Spinal cord (tissue), 10 donors: ENCODE measurements around the gene ACTR5. TPM values are rescaled to one million over a fixed set of nuclear protein-coding genes. Genes with fewer than 3 reads are reported as not detected.

Source experiments
- DNase-seq, 6 donors: peaks; one replicate each; pipeline versions ENCODE4 v3.0.0 to v3.0.0-alpha.2; 2013 to 2015; ENCODE audit warnings: low spot score in 6 of 6, low read depth in 4 of 6
- H3K27ac ChIP-seq: one replicate; pipeline ENCODE4 v1.5.1; 2013; ENCODE audit warnings: low read depth, low read length, control low read depth
- H3K27me3 ChIP-seq: one replicate; pipeline ENCODE4 v1.6.1; 2013; ENCODE audit warnings: low read length; ENCODE audit not compliant: control insufficient read depth, insufficient read depth
- H3K36me3 ChIP-seq: one replicate; pipeline ENCODE4 v1.6.1; 2013; ENCODE audit warnings: low read length; ENCODE audit not compliant: control insufficient read depth, insufficient read depth
- H3K4me1 ChIP-seq: one replicate; pipeline ENCODE4 v1.6.1; 2013; ENCODE audit warnings: low read length; ENCODE audit not compliant: control insufficient read depth, insufficient read depth
- H3K4me3 ChIP-seq: one replicate; pipeline ENCODE4 v1.5.1; 2013; ENCODE audit warnings: low read depth, low read length, control low read depth
- H3K9me3 ChIP-seq: one replicate; pipeline ENCODE4 v1.6.1; 2013; ENCODE audit warnings: low read length; ENCODE audit not compliant: control insufficient read depth, insufficient read depth
- WGBS: methylation state at CpG from one replicate; pipeline ENCODE4 v1.1.5; 2013; ENCODE audit warnings: missing lambda C conversion rate; ENCODE audit not compliant: insufficient coverage; 5-methylcytosine and 5-hydroxymethylcytosine counted together
- polyA plus RNA-seq, 2 donors: library from polyadenylated mRNA; unstranded; fragments of 120-200 nt; gene quantifications; one replicate each; pipeline ENCODE4 v1.2.1, GENCODE V29; 2013; ENCODE audit not compliant: insufficient read length in 2 of 2
- total RNA-seq, 2 donors: library from RNA; depleted of rRNA in 1 of 2; stranded (reverse); fragments of 120-200 nt in 1 of 2; fragments of >200 nt in 1 of 2; gene quantifications; one replicate each; pipeline versions ENCODE4 v1.2.3 to v1.2.4, GENCODE V29; 2013 to 2014
- donor health status: healthy.

The ACTR5 gene
- total and polyA plus RNA-seq, 4 donors, result 7.1 to 10.9 (median 8.9) TPM

DNA sequence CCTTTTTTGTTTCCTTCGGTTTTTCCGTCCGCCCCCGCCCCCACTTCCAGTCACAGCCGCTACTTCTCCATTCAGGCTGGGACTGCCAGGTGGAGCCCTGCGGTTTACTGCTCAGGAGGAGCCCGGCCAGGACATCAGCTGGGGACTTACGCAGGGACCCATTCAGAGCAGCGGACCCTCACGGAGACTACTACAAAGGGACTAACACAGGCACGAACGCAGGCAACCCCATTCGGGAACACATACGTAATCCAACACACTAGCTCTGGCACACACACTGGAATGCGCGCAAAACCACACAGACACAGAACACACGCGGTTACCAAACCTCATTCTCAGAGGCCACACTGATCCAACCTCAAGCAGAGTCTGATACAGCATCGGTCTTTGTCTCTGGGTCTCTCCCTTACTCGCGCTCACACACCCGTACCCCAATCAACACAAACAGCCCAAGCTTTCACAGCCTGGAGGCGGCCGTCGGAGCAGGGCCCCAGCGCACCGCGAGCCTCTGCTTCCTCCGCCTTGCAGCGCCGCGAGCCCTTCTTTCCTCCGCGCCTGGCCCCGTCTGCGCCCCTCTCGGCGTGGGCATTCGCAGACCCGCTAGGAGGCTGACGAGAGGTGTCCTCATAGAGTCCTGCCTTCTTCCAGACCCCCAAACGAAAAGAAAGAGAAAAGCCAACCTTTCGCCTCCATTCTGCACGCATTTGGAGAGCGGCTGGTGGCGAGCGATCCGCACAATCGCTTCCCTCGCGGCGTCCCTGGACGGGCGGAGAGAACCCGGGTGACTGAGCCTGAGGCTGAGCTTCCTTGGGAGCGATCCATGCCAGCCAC lies 25.0 kb upstream of the ACTR5 start:
- peak overlapping the region; percentile 61 for H3K27ac ChIP-seq
- peaks cover 99% of the 10 kb centered on the region for H3K27me3 ChIP-seq

DNA sequence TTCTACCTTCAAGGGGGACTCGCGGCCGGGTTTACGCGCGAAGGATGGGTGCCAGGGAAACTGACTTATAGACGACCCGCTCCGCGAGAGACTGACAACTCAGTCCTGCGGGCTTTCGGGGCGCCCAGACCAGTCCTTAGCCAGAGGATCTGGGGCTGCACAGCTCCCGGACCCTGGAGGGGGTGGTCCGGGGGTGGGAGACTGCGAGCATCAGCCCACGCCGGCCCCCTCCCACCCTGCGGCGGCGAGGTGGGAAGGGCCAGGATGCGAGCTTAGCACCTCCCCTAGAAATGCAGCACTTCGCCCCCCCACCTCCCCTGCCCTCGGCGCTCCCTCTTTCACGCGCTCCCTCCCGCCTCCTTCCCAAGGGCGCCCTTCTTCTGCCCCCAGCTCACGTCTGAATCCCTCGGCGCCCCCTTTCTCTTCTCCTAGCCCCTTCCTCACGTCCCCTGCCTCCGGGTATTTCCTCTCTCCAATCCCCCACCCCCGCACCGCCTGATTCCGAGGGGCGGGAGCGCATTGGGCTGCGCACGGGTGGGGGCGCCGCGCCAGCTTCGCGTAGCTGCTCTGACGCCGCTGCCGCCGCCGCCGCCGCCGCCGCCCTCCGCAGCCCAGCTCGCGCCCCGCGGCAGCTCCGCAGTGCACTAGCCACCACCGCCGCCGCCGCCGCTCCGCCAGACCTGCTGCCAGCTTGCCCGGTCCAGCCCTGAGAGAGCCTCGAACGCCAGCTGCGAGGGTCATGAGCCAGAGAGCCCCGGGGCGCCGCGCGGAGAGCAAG lies 24.2 kb upstream of the ACTR5 start, which contains the start of gene SLC32A1:
Gene SLC32A1 (plus strand): TSS at position 639 of the 778 bp plus-strand sequence. CDS start 239 bp downstream, outside the sequence.
- WGBS, result 0% methylated on average over 73 of the region's 76 CpGs
- peak in 2 of 6 donors; percentile 81 to 95 for DNase-seq
- H3K27me3 ChIP-seq, result peaks cover 100% of the 10 kb centered on the region

More for the DNA sequence above, 25.0 kb upstream of the ACTR5 start:
- H3K36me3 ChIP-seq, result peaks cover 4% of the 10 kb centered on the region
- under 1% methylated on average over 56 of the region's 56 CpGs for WGBS
- peak in 2 of 6 donors; percentile 40 to 77 for DNase-seq
- peaks cover 63% of the 10 kb centered on the region for H3K4me1 ChIP-seq
- no peaks in the 10 kb centered on the region for H3K9me3 ChIP-seq
- H3K4me3 ChIP-seq, result peak overlapping the region; percentile 26

DNA sequence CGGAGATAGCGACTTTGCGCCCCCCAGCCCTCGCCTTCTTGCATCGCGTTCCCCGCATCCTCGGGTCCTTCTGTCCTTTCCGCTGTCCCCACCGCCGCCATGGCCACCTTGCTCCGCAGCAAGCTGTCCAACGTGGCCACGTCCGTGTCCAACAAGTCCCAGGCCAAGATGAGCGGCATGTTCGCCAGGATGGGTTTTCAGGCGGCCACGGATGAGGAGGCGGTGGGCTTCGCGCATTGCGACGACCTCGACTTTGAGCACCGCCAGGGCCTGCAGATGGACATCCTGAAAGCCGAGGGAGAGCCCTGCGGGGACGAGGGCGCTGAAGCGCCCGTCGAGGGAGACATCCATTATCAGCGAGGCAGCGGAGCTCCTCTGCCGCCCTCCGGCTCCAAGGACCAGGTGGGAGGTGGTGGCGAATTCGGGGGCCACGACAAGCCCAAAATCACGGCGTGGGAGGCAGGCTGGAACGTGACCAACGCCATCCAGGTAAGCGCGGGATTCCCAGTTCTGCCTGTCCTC lies 23.6 kb upstream of the ACTR5 start:
- peaks cover 6% of the 10 kb centered on the region for H3K36me3 ChIP-seq
- DNase-seq, result no peak
- WGBS, result under 1% methylated on average over 46 of the region's 46 CpGs
- no peaks in the 10 kb centered on the region for H3K9me3 ChIP-seq
- H3K4me1 ChIP-seq, result peaks cover 71% of the 10 kb centered on the region
- no peak overlapping the region for H3K27ac ChIP-seq
- peaks cover 100% of the 10 kb centered on the region for H3K27me3 ChIP-seq
- peak overlapping the region; percentile 38 for H3K4me3 ChIP-seq

More for the DNA sequence above, 24.2 kb upstream of the ACTR5 start, which contains the start of gene SLC32A1:
- Histone ChIP-seq H3K36me3 (peaks cover 6% of the 10 kb centered on the region), H3K4me3 (peak within 1 kb of the TSS; percentile 38), H3K4me1 (peaks cover 72% of the 10 kb centered on the region), H3K27ac (peak within 1 kb of the TSS; percentile 61), H3K9me3 (no peaks in the 10 kb centered on the region)

DNA sequence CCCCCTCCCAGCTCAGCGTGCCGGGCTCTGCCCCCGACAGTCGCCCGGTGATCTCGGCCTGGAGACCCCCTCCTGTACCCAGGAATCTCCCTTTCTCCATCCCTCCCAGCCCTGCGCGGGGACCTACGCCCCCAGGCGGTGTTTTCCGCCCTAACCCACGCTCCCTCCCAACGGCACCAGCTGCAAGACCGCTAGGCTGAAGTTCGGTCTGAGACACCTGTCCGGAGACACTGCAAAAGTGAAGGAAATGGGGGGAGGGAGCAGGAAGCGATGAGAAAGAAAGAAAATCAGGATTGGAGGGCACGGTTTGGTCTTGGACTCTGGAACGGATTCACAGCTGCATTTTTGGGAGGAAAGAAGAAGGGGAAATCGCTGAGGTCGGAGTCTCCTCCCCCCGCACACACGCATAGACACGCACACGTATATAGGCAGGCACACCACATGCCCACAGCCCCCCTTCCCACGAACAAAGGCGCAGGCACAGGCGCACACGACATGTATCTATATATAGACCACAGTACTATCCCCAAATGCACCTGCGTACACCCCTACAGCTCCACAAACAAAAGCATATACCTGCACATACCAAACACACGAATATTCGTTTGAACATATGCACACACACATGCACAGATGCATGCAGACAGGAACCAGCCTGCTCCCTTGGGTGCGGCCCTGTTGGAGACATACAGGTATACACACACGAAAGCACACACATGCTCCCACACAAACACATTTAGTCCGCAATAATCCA lies 22.9 kb upstream of the ACTR5 start:
- peak overlapping the region; percentile 38 for H3K4me3 ChIP-seq
- peak in 2 of 6 donors; percentile 62 to 91 for DNase-seq
- WGBS, result 2% methylated on average over 29 of the region's 35 CpGs
- H3K4me1 ChIP-seq, result peaks cover 68% of the 10 kb centered on the region
- H3K27ac ChIP-seq, result no peak overlapping the region
- peaks cover 6% of the 10 kb centered on the region for H3K36me3 ChIP-seq
- no peaks in the 10 kb centered on the region for H3K9me3 ChIP-seq
- H3K27me3 ChIP-seq, result peaks cover 100% of the 10 kb centered on the region

DNA sequence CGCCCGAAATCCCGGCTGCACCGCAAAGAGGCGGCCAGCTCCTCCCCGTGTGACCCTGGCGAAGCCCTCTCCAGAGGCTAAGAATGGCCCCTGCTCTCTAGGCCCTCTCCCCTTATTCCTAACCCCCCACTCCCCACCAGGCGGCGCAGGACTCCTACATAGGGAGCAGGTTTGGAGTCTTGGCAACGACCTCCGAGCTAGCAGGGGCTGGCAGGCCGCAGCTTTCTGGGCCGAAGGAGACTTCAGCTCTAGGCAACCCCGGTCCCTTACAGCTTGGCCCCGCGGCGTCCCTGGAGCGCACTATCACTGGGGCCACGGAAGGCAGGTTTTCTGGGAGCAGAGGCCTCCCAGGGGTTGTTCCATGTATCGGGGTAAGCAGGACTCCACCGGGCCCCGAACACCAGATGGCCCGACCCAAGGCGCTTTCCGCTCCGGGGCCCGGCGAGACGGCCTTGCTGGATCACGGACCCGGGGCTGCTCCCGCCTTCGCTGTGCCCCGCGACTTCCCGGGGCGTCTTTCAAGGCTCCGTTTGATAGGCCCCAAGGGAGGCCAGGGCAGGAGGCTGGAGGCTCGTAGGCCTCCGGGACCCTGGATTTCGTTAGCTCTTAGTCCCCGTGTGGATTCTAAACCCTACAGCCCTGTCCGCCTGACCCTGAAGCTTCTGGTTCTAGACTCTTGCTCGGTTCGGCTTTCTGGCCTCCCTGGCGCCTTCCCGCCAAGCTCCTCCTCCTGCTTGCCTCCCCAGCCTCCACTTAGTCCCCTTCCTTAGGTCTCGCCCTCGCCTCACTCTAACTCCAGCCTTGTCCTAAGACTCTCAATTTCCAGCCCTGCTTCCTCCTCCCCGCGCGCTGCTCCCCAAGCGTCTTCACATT lies 22.1 kb upstream of the ACTR5 start:
- no peak overlapping the region for H3K27ac ChIP-seq
- 3% methylated on average over 53 of the region's 53 CpGs for WGBS
- H3K4me1 ChIP-seq, result peaks cover 76% of the 10 kb centered on the region
- peak overlapping the region; percentile 38 for H3K4me3 ChIP-seq
- peaks cover 6% of the 10 kb centered on the region for H3K36me3 ChIP-seq
- H3K27me3 ChIP-seq, result peaks cover 100% of the 10 kb centered on the region
- DNase-seq, result peak in 2 of 6 donors; percentile 86 to 88
- H3K9me3 ChIP-seq, result no peaks in the 10 kb centered on the region

DNA sequence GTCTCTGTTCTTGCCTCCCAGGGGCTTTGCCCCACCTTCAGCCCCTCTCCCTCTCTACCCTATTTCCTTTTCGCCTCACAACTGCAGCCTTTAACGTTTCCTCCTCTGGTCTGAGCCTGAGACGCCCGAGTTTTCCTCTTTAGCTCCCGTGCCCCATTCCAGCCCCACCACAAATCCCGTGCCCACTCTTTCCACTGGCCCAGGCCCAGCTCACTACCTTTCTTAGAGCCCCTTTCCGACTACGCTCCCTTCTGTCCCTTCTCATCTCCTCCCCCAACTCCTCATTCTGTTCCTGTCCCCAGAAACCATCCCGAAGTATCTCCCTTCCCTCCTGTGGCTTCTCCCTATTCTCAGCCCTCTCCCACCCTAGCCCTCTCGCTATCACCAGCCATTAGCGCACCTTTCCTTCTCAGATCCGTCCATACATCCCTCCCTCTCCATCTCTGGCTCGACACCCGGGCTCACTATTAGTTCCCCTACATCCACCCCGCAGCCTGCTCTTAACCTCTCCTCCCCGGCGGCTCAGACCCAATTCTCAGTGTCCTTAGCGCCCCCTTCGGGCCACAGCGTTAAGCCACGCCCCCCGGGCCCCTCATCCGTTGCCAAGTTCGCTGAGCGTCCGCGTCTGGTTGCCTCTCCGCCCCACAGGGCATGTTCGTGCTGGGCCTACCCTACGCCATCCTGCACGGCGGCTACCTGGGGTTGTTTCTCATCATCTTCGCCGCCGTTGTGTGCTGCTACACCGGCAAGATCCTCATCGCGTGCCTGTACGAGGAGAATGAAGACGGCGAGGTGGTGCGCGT lies 21.3 kb upstream of the ACTR5 start:
- H3K36me3 ChIP-seq, result peaks cover 6% of the 10 kb centered on the region
- peaks cover 80% of the 10 kb centered on the region for H3K4me1 ChIP-seq
- no peaks in the 10 kb centered on the region for H3K9me3 ChIP-seq
- no peak overlapping the region for H3K27ac ChIP-seq
- WGBS, result under 1% methylated on average over 43 of the region's 43 CpGs
- DNase-seq, result peak in 2 of 6 donors; percentile 84 to 94
- H3K27me3 ChIP-seq, result peaks cover 100% of the 10 kb centered on the region
- H3K4me3 ChIP-seq, result peak overlapping the region; percentile 38

DNA sequence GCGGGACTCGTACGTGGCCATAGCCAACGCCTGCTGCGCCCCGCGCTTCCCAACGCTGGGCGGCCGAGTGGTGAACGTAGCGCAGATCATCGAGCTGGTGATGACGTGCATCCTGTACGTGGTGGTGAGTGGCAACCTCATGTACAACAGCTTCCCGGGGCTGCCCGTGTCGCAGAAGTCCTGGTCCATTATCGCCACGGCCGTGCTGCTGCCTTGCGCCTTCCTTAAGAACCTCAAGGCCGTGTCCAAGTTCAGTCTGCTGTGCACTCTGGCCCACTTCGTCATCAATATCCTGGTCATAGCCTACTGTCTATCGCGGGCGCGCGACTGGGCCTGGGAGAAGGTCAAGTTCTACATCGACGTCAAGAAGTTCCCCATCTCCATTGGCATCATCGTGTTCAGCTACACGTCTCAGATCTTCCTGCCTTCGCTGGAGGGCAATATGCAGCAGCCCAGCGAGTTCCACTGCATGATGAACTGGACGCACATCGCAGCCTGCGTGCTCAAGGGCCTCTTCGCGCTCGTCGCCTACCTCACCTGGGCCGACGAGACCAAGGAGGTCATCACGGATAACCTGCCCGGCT lies 20.6 kb upstream of the ACTR5 start:
- Histone ChIP-seq H3K9me3 (no peaks in the 10 kb centered on the region), H3K27ac (no peak overlapping the region), H3K27me3 (peaks cover 98% of the 10 kb centered on the region), H3K36me3 (peaks cover 6% of the 10 kb centered on the region), H3K4me3 (no peak overlapping the region), H3K4me1 (peaks cover 78% of the 10 kb centered on the region)
- 2% methylated on average over 46 of the region's 46 CpGs for WGBS
- DNase-seq, result peak in 1 of 6 donors; percentile 21
